HG02763 (cell line): ENCODE measurements around the gene ATP13A4.

Source experiments
- ATAC-seq: cut with Tn5 transposase; IDR thresholded peaks from one replicate; pipeline ENCODE4 v1.9.1; 2021; ENCODE audit warnings: mild to moderate bottlenecking, moderate library complexity; ENCODE audit not compliant: unreplicated experiment

The ATP13A4 gene

GRCh38 chr3:193407688-193408087, 147.0 kb downstream of the ATP13A4 start:
- ATAC-seq: no peak

GRCh38 chr3:193407112-193407511, 147.6 kb downstream of the ATP13A4 start:
- no peak for ATAC-seq

- no peak for ATAC-seq
Observed at GRCh38 chr3:193403307-193403706, 151.4 kb downstream of the ATP13A4 start.

- no peak for ATAC-seq
Observed at GRCh38 chr3:193400304-193400703, 154.4 kb downstream of the ATP13A4 start.

- ATAC-seq: no peak
Observed at GRCh38 chr3:193396451-193397244, 158.0 kb downstream of the ATP13A4 start.

- no peak for ATAC-seq
Observed at GRCh38 chr3:193391902-193392301, 162.8 kb downstream of the ATP13A4 start.

- ATAC-seq: no peak
Observed at GRCh38 chr3:193389335-193389734, 165.4 kb downstream of the ATP13A4 start.

- ATAC-seq: no peak
Observed at GRCh38 chr3:193388361-193388760, 166.3 kb downstream of the ATP13A4 start.

GRCh38 chr3:193387596-193387995, 167.1 kb downstream of the ATP13A4 start:
- ATAC-seq: no peak

GRCh38 chr3:193378706-193379105, 176.0 kb downstream of the ATP13A4 start, which contains the start of gene ATP13A5:
ATP13A5 (minus strand) TSS chr3:193378753; CDS start chr3:193378725, 28 bp downstream.
- ATAC-seq: no peak

GRCh38 chr3:193377591-193377990, 177.1 kb downstream of the ATP13A4 start:
- ATAC-seq: no peak

GRCh38 chr3:193375614-193376013, 179.1 kb downstream of the ATP13A4 start:
- no peak for ATAC-seq

- no peak for ATAC-seq
Observed at GRCh38 chr3:193372783-193373182, 181.9 kb downstream of the ATP13A4 start.

- ATAC-seq: no peak
Observed at GRCh38 chr3:193367868-193368267, 186.8 kb downstream of the ATP13A4 start.

GRCh38 chr3:193357291-193357690, 197.4 kb downstream of the ATP13A4 start:
- ATAC-seq: no peak

- ATAC-seq: no peak
Observed at GRCh38 chr3:193354423-193354822, 200.3 kb downstream of the ATP13A4 start.
